ENCODE measurements around the gene NOTCH3. TPM values are rescaled to one million over a fixed set of nuclear protein-coding genes. Genes with fewer than 3 reads are reported as not detected.

The NOTCH3 gene
- total RNA-seq (1 to 10 TPM; 3.6 to 3.7 TPM), polyA plus RNA-seq (1 to 10 TPM in 1 of 2 donors, under 1 TPM in 1; 0.49 to 2.2 TPM)

DNA sequence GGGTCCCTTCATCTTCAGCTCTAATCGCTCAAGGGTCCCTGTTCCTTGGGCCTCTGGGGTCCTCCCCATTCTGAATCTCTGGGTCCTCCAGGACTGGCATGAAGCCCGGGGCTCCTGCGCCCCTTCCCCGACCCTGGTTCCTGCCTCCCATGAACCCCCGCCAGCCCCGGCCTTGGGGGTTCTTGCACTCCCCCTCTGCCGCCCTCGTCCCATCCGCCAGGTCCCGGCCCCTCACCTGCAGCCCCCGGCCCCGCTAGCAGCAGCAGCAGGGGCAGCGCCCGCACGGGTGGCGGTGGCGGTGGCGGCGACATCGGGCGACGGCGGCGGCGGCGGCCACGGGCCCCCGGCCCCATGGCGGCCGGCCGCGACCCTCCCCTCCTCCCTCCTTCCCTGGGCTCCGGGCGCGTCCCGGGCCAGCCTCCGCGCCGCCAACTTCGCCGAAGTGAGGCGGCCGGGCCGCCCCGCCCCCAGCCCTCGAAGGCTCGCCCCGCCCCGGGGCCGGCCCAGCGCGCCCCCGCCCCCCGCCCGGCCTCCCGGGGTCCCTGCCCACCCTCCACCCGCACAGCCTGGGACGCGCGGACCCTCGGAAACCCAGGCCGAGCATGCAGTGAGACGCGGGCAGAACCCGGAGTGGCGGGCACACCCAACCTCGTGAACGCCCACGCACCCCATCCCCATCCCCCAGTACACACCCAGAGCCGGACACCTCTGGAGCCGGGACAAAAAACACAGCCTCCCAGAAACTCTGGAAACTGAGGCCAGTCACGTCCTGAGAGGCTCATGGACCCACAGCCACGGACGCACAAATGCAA lies at the start of gene NOTCH3:
TSS of gene NOTCH3 (minus strand) at position 443 of the 812 bp plus-strand sequence. CDS start at position 353, 90 bp downstream.
- no peaks in the 10 kb centered on the region for H3K9me3 ChIP-seq (ENCODE audit: control insufficient read depth in 4 of 4, low read length in 3 of 4)
- H3K27me3 ChIP-seq (ENCODE audit: control insufficient read depth in 4 of 4, insufficient read depth in 4 of 4, low read length in 3 of 4): peaks cover 0 to 4% (median 1%) of the 10 kb centered on the region in 4 donors
- no peak within 1 kb of the TSS for H3K9ac ChIP-seq (ENCODE audit: low read depth in 1 of 2, low read length in 2 of 2)
- H3K4me3 ChIP-seq (ENCODE audit: low read depth in 1 of 3, low read length in 3 of 3): peak within 1 kb of the TSS in 1 of 3 donors; percentile 45
- no peak for DNase-seq (ENCODE audit: low spot score)
- 6% methylated on average over 74 of the region's 74 CpGs for WGBS
- H3K4me1 ChIP-seq (ENCODE audit: control insufficient read depth in 4 of 4, insufficient read depth in 4 of 4, low read length in 3 of 4): peaks cover 0 to 5% (median 2%) of the 10 kb centered on the region in 4 donors
- H3K27ac ChIP-seq (ENCODE audit: low read depth in 1 of 2, low read length in 2 of 2): peak within 1 kb of the TSS in 1 of 2 donors; percentile 46
- H3K36me3 ChIP-seq (ENCODE audit: control insufficient read depth in 4 of 4, insufficient read depth in 3 of 4, low read depth in 1 of 4, low read length in 3 of 4): no peaks in the 10 kb centered on the region
- TF ChIP-seq EGR1 (IDR thresholded peaks at IDR 0.05; ENCODE audit: low read depth in 2 of 2) (peak in 1 of 2 donors; percentile 24), FOXA2 (IDR thresholded peaks at IDR 0.05) (no peak)

DNA sequence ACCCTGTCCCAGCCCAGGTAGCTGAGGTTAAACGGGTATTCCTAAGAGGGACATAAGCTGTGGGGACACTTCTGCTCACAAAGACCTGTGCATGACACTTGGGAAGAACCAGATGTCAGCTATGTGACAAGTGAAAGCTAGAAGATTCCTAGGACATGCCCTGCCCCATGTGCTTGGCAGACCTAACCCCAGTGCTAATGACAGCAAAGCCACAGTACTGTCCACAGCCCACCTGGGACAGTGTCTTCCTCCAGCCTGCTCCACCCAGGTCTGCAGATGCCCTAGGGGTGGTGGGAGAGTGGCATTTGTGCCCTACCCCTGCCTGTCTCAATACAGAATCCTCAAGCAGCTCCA lies 49.8 kb upstream of the NOTCH3 start:
- Histone ChIP-seq H3K4me3 (ENCODE audit: low read depth in 1 of 3, low read length in 3 of 3) (no peak overlapping the region), H3K4me1 (ENCODE audit: control insufficient read depth in 4 of 4, insufficient read depth in 4 of 4, low read length in 3 of 4) (peaks cover 11 to 26% (median 22%) of the 10 kb centered on the region in 4 donors), H3K36me3 (ENCODE audit: control insufficient read depth in 4 of 4, insufficient read depth in 3 of 4, low read depth in 1 of 4, low read length in 3 of 4) (peaks cover 13 to 59% (median 38%) of the 10 kb centered on the region in 4 donors), H3K9ac (ENCODE audit: low read depth in 1 of 2, low read length in 2 of 2) (no peak overlapping the region), H3K9me3 (ENCODE audit: control insufficient read depth in 4 of 4, low read length in 3 of 4) (no peaks in the 10 kb centered on the region), H3K27me3 (ENCODE audit: control insufficient read depth in 4 of 4, insufficient read depth in 4 of 4, low read length in 3 of 4) (no peaks in the 10 kb centered on the region), H3K27ac (ENCODE audit: low read depth in 1 of 2, low read length in 2 of 2) (peak overlapping the region; percentile 57 to 75)
- TF ChIP-seq, protein P1, sequence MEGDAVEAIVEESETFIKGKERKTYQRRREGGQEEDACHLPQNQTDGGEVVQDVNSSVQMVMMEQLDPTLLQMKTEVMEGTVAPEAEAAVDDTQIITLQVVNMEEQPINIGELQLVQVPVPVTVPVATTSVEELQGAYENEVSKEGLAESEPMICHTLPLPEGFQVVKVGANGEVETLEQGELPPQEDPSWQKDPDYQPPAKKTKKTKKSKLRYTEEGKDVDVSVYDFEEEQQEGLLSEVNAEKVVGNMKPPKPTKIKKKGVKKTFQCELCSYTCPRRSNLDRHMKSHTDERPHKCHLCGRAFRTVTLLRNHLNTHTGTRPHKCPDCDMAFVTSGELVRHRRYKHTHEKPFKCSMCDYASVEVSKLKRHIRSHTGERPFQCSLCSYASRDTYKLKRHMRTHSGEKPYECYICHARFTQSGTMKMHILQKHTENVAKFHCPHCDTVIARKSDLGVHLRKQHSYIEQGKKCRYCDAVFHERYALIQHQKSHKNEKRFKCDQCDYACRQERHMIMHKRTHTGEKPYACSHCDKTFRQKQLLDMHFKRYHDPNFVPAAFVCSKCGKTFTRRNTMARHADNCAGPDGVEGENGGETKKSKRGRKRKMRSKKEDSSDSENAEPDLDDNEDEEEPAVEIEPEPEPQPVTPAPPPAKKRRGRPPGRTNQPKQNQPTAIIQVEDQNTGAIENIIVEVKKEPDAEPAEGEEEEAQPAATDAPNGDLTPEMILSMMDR (IDR thresholded peaks at IDR 0.05; ENCODE audit: low read depth, low read length, missing input control): no peak
- no peak for TF ChIP-seq RXRA (IDR thresholded peaks at IDR 0.05)
- no peak for TF ChIP-seq HNF4A (conservative IDR thresholded peaks at IDR 0.05)
- TF ChIP-seq NR2F2 (IDR thresholded peaks at IDR 0.05): no peak
- TF ChIP-seq SP1 (IDR thresholded peaks at IDR 0.05): no peak
- no peak for TF ChIP-seq EGR1 (IDR thresholded peaks at IDR 0.05; ENCODE audit: low read depth in 2 of 2)
- no peak for TF ChIP-seq FOXA1 (IDR thresholded peaks at IDR 0.05)
- TF ChIP-seq RAD21 (IDR thresholded peaks at IDR 0.05): no peak
- no peak for TF ChIP-seq FOXA2 (IDR thresholded peaks at IDR 0.05)
- no peak for TF ChIP-seq GABPA (IDR thresholded peaks at IDR 0.05 in 1 of 2, conservative IDR thresholded peaks at IDR 0.05 in 1 of 2)
- TF ChIP-seq, protein P2, sequence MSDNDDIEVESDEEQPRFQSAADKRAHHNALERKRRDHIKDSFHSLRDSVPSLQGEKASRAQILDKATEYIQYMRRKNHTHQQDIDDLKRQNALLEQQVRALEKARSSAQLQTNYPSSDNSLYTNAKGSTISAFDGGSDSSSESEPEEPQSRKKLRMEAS (IDR thresholded peaks at IDR 0.05): no peak
- TF ChIP-seq, protein P3, sequence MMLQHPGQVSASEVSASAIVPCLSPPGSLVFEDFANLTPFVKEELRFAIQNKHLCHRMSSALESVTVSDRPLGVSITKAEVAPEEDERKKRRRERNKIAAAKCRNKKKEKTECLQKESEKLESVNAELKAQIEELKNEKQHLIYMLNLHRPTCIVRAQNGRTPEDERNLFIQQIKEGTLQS (IDR thresholded peaks at IDR 0.05): no peak
- TF ChIP-seq YY1 (IDR thresholded peaks at IDR 0.05): no peak
- no peak for TF ChIP-seq HNF4G (IDR thresholded peaks at IDR 0.05)
- DNase-seq (ENCODE audit: low spot score): no peak
- WGBS: 67% methylated on average over 1 of the region's 1 CpG

DNA sequence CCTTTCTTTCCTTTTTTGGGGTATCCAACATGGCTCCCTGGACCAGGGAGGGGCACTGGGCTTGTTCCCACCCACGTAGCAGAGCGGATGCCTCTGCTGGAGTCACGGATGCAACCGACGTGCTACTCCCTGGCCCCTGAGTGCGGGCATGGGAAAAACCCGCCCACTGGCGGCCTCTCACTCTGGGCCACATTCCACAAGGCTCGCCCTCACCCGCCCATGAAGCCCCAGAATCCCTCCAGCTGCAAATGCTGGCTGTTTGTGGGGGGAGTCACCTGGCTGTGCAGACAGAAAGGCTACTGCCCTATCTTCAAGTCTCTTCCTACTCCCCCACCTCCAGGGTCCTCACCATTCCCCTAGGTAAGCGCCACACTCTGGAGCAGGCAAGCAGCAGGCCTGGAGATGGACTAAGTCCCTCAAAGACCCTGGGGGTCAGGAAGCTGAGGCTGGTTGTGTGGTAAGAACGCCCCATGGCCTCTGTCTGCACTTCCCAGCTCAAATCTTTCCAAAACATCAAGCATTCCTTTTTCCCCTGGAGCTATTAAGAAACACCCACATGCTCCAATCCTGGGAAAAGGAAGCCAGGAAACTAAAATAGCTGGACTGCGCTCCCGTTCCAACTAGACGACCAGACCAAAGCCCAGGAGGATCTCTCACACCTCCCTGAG lies 49.3 kb upstream of the NOTCH3 start:
- no peaks in the 10 kb centered on the region for H3K27me3 ChIP-seq (ENCODE audit: control insufficient read depth in 4 of 4, insufficient read depth in 4 of 4, low read length in 3 of 4)
- H3K9ac ChIP-seq (ENCODE audit: low read depth in 1 of 2, low read length in 2 of 2): no peak overlapping the region
- H3K4me1 ChIP-seq (ENCODE audit: control insufficient read depth in 4 of 4, insufficient read depth in 4 of 4, low read length in 3 of 4): peaks cover 11 to 26% (median 22%) of the 10 kb centered on the region in 4 donors
- H3K36me3 ChIP-seq (ENCODE audit: control insufficient read depth in 4 of 4, insufficient read depth in 3 of 4, low read depth in 1 of 4, low read length in 3 of 4): peaks cover 9 to 59% (median 37%) of the 10 kb centered on the region in 4 donors
- DNase-seq (ENCODE audit: low spot score): no peak
- TF ChIP-seq YY1 (IDR thresholded peaks at IDR 0.05) (peak; percentile 18), GABPA (IDR thresholded peaks at IDR 0.05 in 1 of 2, conservative IDR thresholded peaks at IDR 0.05 in 1 of 2) (no peak), NR2F2 (IDR thresholded peaks at IDR 0.05) (peak; percentile 49), JUND (IDR thresholded peaks at IDR 0.05) (no peak), TAF1 (conservative IDR thresholded peaks at IDR 0.05) (no peak)
- TF ChIP-seq, protein P1 (IDR thresholded peaks at IDR 0.05; ENCODE audit: low read depth, low read length, missing input control): no peak
- H3K9me3 ChIP-seq (ENCODE audit: control insufficient read depth in 4 of 4, low read length in 3 of 4): no peaks in the 10 kb centered on the region
- no peak overlapping the region for H3K4me3 ChIP-seq (ENCODE audit: low read depth in 1 of 3, low read length in 3 of 3)
- peak overlapping the region; percentile 57 to 75 for H3K27ac ChIP-seq (ENCODE audit: low read depth in 1 of 2, low read length in 2 of 2)
- WGBS: 82% methylated on average over 15 of the region's 15 CpGs

Measured in liver (tissue), 9 donors.